Raji (cell line): ENCODE data around the gene CERS2.

Experiments
- POLR2A ChIP-seq: IDR thresholded peaks from 2 replicates; pipeline ENCODE4 v1.6.1; 2011; ENCODE audit warnings: low read depth, low read length, control low read depth; ENCODE audit not compliant: insufficient read depth

CERS2 gene, protein sequence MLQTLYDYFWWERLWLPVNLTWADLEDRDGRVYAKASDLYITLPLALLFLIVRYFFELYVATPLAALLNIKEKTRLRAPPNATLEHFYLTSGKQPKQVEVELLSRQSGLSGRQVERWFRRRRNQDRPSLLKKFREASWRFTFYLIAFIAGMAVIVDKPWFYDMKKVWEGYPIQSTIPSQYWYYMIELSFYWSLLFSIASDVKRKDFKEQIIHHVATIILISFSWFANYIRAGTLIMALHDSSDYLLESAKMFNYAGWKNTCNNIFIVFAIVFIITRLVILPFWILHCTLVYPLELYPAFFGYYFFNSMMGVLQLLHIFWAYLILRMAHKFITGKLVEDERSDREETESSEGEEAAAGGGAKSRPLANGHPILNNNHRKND

DNA sequence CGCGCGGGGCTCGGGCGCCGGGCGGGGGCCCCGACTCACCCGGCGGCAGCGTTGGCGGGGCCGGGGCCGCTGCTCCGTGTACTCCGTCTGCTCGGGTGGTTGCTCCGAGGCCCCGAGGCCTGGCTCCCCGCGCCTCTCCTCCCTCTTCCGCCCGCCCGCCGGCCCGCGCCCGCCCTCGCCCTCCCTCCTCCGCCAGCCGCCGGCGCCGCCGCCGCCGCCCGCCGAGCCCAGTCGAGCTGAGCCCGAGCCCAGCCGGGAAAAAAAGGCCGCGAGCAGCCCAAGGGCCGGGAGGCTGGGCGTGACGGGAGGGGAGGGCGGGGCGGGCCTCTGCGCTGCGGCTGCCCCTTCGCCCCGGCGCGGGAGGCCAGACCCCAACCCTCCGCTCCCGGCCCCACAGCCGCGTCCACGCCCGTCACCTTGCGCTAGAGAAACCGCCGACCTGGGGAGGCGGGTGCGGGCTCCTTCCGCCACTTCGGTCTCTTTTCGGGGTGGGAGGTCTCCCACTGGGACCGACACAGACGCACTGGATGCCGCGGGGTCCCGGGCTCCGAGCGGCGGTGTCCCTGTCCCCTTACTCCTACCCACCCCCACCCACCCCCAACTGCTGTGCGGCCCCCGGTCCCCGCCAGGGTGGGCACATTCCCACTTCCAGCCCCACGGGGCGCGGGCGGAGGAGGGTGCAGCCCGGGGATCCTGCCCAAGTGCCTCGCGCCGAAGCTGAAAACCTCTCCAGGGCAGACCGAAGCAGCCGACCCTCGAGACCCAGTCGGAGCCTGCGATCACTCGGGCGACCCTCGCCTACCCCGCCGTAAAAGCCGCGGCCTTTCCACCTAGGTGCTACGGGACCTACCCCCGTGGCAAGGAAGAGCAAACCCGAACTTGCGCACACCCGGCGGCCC is at the start of gene CERS2:
CERS2 (minus strand) TSS at position 256 of the 899 bp plus-strand sequence. CDS start 5,745 bp downstream, outside the sequence.
- TF ChIP-seq POLR2A, result peak; percentile 44

DNA sequence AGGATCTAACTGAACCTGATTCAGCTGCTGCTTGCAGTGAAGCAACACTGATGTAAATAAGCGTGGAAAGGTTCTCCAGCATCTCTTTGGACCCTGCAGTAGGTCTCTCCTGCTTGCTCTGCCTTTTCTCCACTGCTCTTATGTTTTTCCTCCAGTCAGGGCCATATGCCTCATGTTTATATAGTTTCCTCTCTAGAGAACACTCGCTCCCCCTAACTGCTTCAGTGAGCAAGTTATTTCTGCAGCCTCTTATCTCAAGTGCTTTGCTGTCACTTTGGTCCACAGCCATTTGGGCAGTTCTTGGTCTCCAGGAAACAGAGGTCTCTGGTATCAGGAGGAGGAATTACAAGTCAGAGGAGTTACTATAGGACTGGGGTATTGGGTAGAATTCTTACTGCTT is 38.9 kb upstream of the CERS2 start:
- TF ChIP-seq POLR2A, result no peak

DNA sequence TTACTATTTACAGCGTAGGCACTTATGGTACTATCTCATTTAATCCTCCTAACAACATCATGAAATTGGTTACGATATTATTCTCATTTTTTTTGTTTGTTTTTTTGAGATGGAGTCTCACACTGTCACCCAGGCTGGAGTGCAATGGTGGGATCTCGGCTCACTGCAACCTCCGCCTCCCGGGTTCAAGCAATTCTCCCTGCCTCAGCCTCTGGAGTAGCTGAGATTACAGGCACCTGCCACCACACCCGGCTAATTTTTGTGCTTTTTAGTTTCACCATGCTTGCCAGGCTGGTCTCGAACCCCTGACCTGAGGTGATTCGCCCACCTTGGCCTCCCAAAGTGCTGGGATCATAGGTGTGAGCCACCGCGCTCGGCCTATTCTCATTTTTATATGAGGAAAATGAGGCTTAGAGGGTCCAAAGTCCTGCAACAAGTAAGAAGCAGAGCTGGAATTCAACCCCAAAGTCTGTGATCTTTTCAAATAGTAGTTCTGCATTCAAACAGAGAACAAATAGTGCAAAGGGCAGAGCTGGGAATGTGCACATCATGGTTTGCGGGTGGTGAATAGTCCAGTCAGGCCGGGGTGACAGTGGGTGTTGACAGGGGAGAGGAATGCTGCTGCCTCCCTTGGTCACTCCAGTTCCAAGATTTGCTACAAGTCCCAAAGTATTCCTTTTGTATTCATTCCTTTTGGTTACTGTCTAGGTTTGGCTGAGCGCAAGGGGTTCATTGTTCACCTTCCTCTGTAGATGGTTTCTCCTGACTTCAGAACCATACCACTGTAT is 38.2 kb upstream of the CERS2 start:
- no peak for TF ChIP-seq POLR2A

DNA sequence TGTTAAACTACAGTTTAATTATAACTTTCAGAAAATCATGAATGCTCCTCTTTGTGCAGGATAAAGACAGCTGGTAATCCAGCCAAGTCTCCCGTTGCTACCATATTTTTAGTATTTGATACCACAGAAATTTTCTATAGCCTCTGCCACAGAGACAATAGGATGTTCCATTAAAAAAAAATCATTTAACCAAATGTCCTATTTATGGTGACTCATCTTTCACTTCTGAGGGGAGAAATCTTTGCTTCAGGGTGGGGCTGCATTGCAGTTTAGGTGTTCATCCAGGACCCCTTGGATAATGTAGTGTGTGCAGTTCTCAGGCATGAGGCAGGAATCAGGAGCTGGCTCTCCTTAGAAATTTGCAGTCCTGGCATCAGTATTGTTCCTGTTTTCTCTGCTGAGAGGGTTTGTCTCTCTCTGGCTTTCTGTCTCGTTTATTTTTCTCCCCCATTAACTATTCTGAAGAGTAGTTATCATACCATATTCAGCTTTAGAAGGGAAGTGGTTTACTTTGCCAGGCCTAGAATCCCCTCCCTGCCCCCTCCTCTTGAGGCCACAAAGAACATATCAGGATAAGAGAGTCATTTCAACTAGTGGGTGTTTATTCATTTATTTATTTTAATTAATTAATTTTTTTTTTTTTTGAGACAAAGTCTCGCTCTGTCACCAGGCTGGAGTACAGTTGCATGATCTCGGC is 36.7 kb upstream of the CERS2 start:
- TF ChIP-seq POLR2A, result no peak

DNA sequence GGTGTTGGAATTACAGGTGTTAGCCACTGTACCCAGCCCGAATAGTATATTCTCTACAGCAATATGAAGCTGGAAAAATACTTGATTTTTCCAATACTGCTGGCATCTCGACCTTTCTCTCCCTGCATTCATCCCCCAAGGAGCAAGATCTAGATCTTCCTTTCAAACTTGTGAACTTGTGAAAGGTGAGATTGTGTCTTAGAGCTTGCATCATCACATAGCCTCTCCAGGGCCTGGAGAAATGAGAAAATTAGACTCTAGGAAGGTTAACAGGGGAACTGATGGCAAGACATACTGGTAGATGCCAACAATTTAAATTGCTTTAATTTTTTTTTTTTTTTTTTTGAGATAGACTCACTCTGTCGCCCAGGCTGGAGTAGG is 35.7 kb upstream of the CERS2 start:
- no peak for TF ChIP-seq POLR2A

DNA sequence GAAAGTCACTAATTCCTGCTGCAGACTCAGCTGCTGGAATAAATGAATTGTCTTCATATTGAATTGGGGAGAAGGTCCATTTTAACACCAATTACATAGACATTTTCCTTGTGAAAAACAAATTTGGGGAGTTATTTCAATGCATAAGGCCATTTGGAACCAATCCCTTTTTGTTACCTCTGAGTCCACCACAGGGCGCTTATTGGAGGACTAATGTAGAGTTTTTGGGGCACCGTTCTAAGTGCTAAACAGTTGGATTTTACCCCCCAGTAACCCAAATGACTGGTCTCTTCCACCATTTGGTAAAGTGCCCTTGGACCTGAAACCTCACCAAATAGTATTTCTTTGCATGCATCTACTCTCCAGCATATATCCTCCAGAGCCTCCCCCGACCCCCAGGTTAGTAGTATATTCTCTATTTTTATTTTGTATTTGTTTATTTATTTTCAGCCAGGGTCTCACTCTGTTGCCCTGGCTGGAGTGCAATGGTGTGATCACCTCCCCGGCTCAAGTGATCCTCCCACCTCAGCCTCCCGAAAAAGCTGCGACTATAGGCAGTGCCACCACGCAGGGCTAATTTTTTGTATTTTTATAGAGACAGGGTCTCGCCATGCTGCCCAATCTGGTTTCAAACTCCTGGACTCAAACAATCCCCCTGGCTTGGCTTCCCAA is 35.2 kb upstream of the CERS2 start:
- TF ChIP-seq POLR2A, result no peak

DNA sequence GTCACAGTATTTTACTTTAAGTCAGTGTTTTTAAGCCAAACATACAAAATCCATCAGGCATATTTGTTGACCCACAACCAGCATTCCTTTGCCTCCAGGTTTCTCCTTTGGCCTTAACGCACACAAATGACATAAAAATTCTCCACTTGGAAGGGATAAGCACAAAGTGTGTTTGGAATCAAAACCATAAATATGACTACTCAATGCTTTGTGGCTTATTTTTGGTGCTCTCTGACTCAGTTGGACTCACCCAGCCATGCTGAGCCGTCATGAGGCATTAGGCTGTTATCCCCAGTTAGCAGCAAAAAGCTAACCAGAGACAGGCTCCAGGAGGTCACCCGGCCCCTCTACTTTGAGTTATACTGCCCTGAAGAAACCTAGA is 34.6 kb upstream of the CERS2 start:
- TF ChIP-seq POLR2A, result no peak

DNA sequence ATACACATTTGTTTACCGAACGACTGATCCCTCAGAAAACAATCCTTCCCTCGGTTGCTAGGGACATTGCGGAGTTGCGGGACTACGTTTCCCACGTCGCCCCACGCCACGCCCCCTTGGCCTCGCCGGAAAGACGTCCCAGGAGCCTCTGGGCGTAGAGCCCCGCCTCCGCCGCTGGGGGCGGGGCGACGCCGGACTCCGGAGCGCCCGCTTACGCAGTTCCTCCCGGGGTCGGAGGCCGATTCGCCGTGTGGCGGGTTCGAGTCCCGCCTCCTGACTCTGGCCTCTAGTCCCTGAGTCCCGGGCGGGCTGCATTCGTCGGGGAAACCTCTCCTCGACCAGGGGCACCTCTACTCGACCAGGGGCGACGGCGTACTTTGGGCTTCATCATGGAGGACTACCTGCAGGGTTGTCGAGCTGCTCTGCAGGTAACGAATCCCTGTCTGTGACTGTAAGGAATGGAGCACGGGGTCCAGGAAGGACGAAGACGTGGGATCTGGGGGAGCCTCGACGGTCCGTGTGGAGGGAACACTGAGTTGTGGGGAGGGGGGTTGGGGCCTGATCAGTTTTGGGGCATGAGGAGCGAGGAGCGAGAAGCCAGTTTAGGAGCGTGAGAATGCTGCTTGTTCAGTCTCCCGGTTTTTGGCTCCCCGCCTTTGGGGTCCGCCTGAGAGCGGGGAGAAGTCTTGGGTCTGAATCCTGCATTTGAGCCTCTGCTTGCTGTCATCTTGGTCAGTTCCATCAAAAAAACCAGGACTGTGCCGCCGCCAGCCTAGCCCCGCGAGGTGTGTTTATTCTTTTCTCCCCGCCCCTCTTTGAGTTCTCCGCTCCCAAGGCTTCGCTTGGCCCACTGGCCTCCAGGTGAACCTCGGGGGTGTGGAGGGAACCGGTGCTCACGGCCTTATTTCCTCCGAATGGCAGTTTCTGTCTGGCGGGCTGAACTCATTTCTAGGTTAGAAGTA is 33.9 kb upstream of the CERS2 start, which contains the start of gene PRUNE1:
PRUNE1 (plus strand) TSS at position 206 of the 962 bp plus-strand sequence; CDS start at position 390, 184 bp downstream.
- TF ChIP-seq POLR2A, result peak; percentile 67

DNA sequence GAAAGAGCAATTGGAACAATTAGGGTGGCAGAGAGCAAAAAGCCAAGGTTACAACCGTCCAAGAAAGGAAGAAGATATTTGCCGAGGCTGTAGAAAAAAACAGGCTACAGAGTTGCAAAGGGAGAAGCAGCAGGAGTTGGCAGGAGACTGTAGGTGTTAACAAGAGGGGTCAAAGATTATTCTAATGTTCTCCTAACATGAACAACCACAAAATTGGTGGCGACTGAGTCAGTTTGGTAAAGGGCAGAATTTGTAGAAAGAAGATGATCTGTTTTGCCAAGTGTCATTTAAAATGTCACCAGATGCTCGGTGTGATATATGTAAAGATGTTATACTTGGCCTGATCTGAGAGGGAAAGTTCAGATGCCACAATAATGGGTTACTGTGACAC is 33.2 kb upstream of the CERS2 start:
- TF ChIP-seq POLR2A, result no peak

DNA sequence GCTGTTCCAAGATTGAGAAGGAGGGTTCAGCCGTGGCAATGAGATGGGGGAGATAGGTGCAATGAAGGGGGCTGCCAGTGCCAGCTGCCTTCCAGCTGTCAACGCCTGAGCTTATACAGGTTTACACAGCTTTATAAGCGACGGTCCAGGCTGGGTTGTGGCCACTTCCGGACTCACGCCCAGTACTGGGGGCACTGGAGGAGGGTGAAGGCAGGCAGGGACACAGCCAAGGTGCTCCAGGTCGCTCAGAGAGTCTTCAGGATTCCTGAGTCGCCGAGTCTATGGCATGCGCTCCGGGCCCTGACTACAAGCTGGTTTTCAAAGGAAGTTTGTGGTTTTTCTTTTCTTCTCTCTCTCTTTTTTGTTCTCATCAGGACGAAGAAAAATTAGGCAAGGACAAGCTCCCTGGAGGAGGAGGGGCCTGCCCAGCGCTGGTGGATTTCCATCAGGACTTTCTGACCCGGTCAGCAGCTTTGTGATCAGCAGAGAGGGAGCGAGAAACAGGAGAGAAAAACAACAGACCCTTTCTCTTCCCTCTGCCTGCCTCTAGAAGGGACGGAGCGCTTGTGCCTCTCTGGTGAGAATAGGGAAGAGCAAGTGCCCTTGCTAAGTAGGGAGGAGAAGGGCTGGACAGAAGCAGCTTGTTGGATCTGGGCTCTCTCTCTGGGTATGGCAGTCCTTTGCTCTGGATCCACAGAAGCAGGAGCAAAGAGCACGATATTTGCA is 31.9 kb upstream of the CERS2 start, which contains the start of gene MINDY1:
MINDY1 (minus strand) TSS at position 576 of the 726 bp plus-strand sequence. CDS start 4,285 bp downstream, outside the sequence.
- peak; percentile 39; the same call in 1 of the 2 replicates for TF ChIP-seq POLR2A

DNA sequence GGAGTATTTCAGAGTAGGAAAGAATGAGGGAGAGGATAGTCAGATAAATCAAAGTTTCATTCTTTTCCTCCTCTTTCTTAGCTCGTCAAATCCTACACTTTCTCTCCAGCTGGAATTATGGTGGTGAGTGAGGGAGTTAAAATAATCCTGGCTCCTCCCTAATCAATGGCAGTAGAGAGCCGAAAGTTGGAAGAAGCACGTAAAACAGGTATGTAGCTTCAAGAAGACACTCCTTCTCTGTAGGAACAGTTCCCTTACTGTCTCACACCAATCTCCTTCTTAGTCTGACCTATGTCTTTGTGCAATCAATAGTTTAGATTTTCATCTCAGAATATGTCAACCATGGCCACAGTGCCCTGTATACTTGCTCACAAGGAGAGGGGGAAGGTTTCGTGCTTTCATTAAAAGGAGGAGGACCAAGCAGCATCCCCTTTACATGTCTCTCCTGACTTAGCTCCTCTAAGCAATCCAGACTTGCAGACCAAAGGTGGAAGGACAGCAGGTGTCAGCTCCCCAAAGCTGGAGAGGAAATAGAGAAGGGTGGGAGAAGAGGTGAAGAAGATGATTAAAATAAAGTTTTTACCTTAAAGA is 31.2 kb upstream of the CERS2 start:
- TF ChIP-seq POLR2A, result no peak

DNA sequence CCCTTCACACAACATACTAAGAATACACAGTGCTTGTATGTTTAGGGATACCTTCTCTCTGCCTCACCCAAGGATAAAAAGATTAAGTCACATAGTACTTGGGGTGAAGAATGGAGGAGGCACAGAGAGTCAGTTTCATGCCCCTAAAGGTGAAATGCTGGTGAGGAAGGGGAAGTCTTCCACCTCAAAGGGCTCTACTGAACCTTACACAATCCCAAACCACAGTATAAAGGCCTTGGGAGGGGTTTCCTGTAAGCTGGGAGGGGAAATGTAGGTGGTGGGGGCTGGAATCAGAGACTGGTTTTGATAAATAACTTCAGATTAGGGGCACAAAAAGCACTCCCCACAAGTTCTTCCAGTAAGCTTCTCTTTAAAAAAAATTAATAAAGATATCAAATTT is 28.5 kb upstream of the CERS2 start:
- TF ChIP-seq POLR2A, result no peak
